ENCODE measurements around the gene PRKAR2A. TPM values are rescaled to one million over a fixed set of nuclear protein-coding genes. Genes with fewer than 3 reads are reported as not detected.
"Not testable (repeated sequence)": the region's sequence is repeated elsewhere in the genome, so short reads cannot be mapped to it uniquely, and the experiment has no call there.

PRKAR2A gene
- total and polyA plus RNA-seq, 4 donors: 12.1 to 28.5 (median 13.9) TPM

DNA sequence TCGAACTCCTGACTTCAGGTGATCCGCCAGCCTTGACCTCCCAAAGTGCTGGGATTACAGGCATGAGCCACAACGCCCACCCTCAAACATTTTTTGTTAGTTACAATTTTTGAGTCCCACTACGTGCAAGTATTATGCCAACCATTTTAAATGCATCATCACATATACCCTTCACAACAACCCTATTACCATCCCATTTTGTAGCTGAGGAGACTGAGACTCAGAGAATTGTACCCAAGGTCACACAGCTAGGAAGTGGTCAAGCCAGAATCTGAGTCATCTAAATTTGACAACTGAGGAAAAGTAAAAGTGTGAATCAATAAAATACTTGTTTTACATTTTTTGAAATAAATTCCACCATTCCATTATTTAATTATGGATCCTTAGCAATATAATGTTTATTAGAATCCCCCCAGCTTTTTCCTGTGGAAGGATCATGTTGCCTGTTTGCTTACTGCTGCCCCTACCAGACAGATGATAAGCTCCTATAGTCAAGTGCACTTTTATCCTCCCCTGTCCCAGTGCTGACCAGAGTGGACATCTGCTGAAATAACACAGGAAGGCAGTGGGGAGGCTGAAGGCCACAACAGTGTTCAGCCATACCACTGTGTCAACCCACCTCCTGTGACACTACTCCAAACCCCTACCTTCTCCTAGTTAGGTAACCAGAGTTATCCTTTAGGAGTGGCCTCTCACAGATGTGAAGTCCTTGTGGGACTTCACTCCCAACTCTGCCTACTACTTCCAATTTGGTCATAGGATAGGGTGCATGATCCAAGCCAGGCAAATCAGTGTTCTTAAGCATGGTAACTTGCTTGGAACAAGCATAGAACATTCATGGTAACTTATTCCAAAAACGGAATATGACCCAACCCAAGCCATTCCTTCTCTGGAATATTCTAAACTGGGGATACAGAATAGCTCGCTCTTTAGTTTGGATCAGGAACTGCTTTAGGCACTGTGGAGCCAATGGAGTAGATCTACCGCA, 28.1 kb downstream of the PRKAR2A start:
- H3K27me3 ChIP-seq (ENCODE audit: control insufficient read depth in 4 of 4, insufficient read depth in 4 of 4, low read length in 3 of 4): no peaks in the 10 kb centered on the region
- no peak for DNase-seq (ENCODE audit: low spot score)
- no peak overlapping the region for H3K4me3 ChIP-seq (ENCODE audit: low read depth in 1 of 3, low read length in 3 of 3)
- no peak overlapping the region for H3K9ac ChIP-seq (ENCODE audit: low read depth in 1 of 2, low read length in 2 of 2)
- no peaks in the 10 kb centered on the region for H3K9me3 ChIP-seq (ENCODE audit: control insufficient read depth in 4 of 4, low read length in 3 of 4)
- H3K36me3 ChIP-seq (ENCODE audit: control insufficient read depth in 4 of 4, insufficient read depth in 3 of 4, low read depth in 1 of 4, low read length in 3 of 4): no peaks in the 10 kb centered on the region
- WGBS: 96% methylated on average over 7 of the region's 7 CpGs
- TF ChIP-seq FOXA1 (IDR thresholded peaks at IDR 0.05) (no peak), SP1 (IDR thresholded peaks at IDR 0.05) (no peak), CTCF (IDR thresholded peaks at IDR 0.05; ENCODE audit: low read depth, low read length, missing input control) (no peak), FOXA2 (IDR thresholded peaks at IDR 0.05) (no peak), YY1 (IDR thresholded peaks at IDR 0.05) (no peak), MAX (IDR thresholded peaks at IDR 0.05) (no peak), HNF4A (conservative IDR thresholded peaks at IDR 0.05) (no peak)
- H3K27ac ChIP-seq (ENCODE audit: low read depth in 1 of 2, low read length in 2 of 2): no peak overlapping the region
- H3K4me1 ChIP-seq (ENCODE audit: control insufficient read depth in 4 of 4, insufficient read depth in 4 of 4, low read length in 3 of 4): peaks cover 0 to 4% (median 0%) of the 10 kb centered on the region in 4 donors

DNA sequence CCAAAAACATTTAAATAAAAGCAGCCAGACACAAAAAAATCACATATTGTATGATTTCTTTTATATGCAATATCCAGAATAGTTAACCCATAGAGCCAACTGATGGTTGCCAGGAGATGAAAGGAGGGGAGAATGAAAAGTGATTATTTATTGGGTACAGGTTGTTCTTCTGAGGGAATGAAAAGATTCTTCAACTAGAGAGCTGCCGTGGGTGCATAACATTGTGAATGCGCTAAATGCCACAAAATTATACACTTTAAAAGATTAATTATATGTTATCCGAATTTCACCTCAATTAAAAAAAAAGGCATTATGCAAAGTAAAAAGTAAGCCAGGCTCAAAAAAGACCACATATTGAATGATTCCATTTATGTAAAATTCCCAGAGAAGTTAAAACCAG, 36.1 kb downstream of the PRKAR2A start:
- H3K27me3 ChIP-seq (ENCODE audit: control insufficient read depth in 4 of 4, insufficient read depth in 4 of 4, low read length in 3 of 4): no peaks in the 10 kb centered on the region
- TF ChIP-seq EGR1 (IDR thresholded peaks at IDR 0.05; ENCODE audit: low read depth in 2 of 2) (no peak), YY1 (IDR thresholded peaks at IDR 0.05) (no peak), NR2F2 (IDR thresholded peaks at IDR 0.05) (no peak), RXRA (IDR thresholded peaks at IDR 0.05) (no peak), HNF4G (IDR thresholded peaks at IDR 0.05) (no peak), HNF4A (conservative IDR thresholded peaks at IDR 0.05) (no peak)
- H3K4me1 ChIP-seq (ENCODE audit: control insufficient read depth in 4 of 4, insufficient read depth in 4 of 4, low read length in 3 of 4): no peaks in the 10 kb centered on the region
- DNase-seq (ENCODE audit: low spot score): no peak
- no peaks in the 10 kb centered on the region for H3K9me3 ChIP-seq (ENCODE audit: control insufficient read depth in 4 of 4, low read length in 3 of 4)
- no peak overlapping the region for H3K27ac ChIP-seq (ENCODE audit: low read depth in 1 of 2, low read length in 2 of 2)
- 96% methylated on average over 3 of the region's 3 CpGs for WGBS
- H3K36me3 ChIP-seq (ENCODE audit: control insufficient read depth in 4 of 4, insufficient read depth in 3 of 4, low read depth in 1 of 4, low read length in 3 of 4): no peaks in the 10 kb centered on the region
- H3K4me3 ChIP-seq (ENCODE audit: low read depth in 1 of 3, low read length in 3 of 3): no peak overlapping the region
- H3K9ac ChIP-seq (ENCODE audit: low read depth in 1 of 2, low read length in 2 of 2): no peak overlapping the region

DNA sequence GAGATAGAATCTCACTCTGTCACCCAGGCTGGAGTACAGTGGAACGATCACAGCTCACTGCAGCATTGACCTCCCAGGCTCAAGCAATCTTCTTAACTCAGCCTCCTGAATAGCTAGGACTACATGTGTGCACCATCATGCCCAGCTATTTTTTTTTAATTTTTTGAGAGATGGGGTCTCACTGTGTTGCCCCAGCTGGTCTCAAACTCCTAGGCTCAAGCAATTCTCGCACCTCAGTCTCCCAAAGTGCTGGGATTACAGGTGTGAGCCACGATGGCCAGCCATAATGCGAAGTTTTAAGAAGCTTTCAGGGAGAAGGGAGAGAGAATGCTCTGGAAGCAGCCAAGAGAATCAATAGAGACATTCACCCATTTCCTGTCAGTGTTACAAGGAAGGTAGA, 42.7 kb downstream of the PRKAR2A start:
- Histone ChIP-seq H3K4me3 (ENCODE audit: low read depth in 1 of 3, low read length in 3 of 3) (no peak overlapping the region), H3K27ac (ENCODE audit: low read depth in 1 of 2, low read length in 2 of 2) (no peak overlapping the region), H3K4me1 (ENCODE audit: control insufficient read depth in 4 of 4, insufficient read depth in 4 of 4, low read length in 3 of 4) (no peaks in the 10 kb centered on the region), H3K36me3 (ENCODE audit: control insufficient read depth in 4 of 4, insufficient read depth in 3 of 4, low read depth in 1 of 4, low read length in 3 of 4) (no peaks in the 10 kb centered on the region), H3K27me3 (ENCODE audit: control insufficient read depth in 4 of 4, insufficient read depth in 4 of 4, low read length in 3 of 4) (no peaks in the 10 kb centered on the region), H3K9me3 (ENCODE audit: control insufficient read depth in 4 of 4, low read length in 3 of 4) (no peaks in the 10 kb centered on the region), H3K9ac (ENCODE audit: low read depth in 1 of 2, low read length in 2 of 2) (no peak overlapping the region)
- no peak for DNase-seq (ENCODE audit: low spot score)
- WGBS: 96% methylated on average over 4 of the region's 4 CpGs
- TF ChIP-seq EGR1 (IDR thresholded peaks at IDR 0.05; ENCODE audit: low read depth in 2 of 2) (no peak), FOXA1 (IDR thresholded peaks at IDR 0.05) (no peak), CTCF (IDR thresholded peaks at IDR 0.05; ENCODE audit: low read depth, low read length, missing input control) (no peak), FOXA2 (IDR thresholded peaks at IDR 0.05) (no peak), HNF4A (conservative IDR thresholded peaks at IDR 0.05) (no peak), HNF4G (IDR thresholded peaks at IDR 0.05) (no peak), SP1 (IDR thresholded peaks at IDR 0.05) (no peak)

DNA sequence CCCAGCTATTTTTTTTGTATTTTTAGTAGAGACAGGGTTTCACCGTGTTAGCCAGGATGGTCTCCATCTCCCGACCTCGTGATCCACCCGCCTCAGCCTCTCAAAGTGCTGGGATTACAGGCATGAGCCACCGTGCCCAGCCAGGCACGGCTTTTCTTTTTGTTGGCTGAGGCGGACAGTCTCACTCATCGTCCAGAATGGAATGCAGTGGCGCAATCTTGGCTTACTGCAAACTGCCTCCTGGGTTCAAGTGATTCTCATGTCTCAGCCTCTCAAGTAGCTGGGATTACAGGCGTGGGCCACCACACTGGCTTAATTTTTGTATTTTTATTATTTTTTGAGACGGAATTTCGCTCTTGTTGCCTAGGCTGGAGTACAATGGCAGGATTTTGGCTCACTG, 46.8 kb downstream of the PRKAR2A start:
- H3K4me1 ChIP-seq (ENCODE audit: control insufficient read depth in 4 of 4, insufficient read depth in 4 of 4, low read length in 3 of 4); H3K36me3 ChIP-seq (ENCODE audit: control insufficient read depth in 4 of 4, insufficient read depth in 3 of 4, low read depth in 1 of 4, low read length in 3 of 4); H3K9me3 ChIP-seq (ENCODE audit: control insufficient read depth in 4 of 4, low read length in 3 of 4); H3K27ac ChIP-seq (ENCODE audit: low read depth in 1 of 2, low read length in 2 of 2); DNase-seq (ENCODE audit: low spot score); H3K9ac ChIP-seq (ENCODE audit: low read depth in 1 of 2, low read length in 2 of 2); H3K27me3 ChIP-seq (ENCODE audit: control insufficient read depth in 4 of 4, insufficient read depth in 4 of 4, low read length in 3 of 4); H3K4me3 ChIP-seq (ENCODE audit: low read depth in 1 of 3, low read length in 3 of 3): not testable (repeated sequence)
- 92% methylated on average over 12 of the region's 12 CpGs for WGBS

Measured in liver (tissue), 9 donors.